Measurements from ENCODE around the gene TCAIM. TPM values are rescaled to one million over a fixed set of nuclear protein-coding genes. Genes with fewer than 3 reads are reported as not detected.

TCAIM gene
- total and polyA plus RNA-seq, 2 experiments from 2014 or later, result 10.3 to 26.0 TPM

DNA sequence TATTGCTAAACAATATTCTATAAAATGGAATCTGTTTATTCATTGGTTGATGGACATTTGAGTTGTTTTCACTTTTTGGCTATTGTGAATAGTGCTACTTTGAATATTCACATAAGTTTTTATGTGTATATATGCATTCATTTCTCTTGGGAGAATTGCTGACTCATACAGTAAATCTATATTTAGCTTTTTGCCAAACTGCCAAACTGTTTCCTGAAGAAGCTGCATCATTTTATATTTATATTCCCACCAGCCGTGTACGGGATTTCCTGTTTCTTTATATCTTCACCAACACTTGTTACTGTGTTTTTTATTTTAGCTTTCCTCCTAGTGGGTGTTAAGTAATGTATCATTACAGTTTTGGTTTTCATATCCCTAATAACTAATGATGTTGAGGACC, 12.5 kb upstream of the TCAIM start:
- Histone ChIP-seq H3K79me2 (replicated peaks; ENCODE audit: insufficient read depth) (no peaks in the 10 kb centered on the region), H3K27me3 (ENCODE audit: insufficient read depth) (no peaks in the 10 kb centered on the region), H3K27ac (ENCODE audit: low read depth) (no peak overlapping the region), H3K9me2 (ENCODE audit: insufficient read depth) (no peaks in the 10 kb centered on the region), H3K36me3 (ENCODE audit: insufficient read depth) (no peaks in the 10 kb centered on the region), H3K4me1 (ENCODE audit: insufficient read depth) (no peaks in the 10 kb centered on the region), H3K4me3 (no peak overlapping the region), H3K4me2 (no peak overlapping the region), H2AFZ (no peak overlapping the region), H3F3A (replicated peaks; ENCODE audit: low read depth) (no peaks in the 10 kb centered on the region), H4K20me1 (replicated peaks; ENCODE audit: insufficient read depth) (no peaks in the 10 kb centered on the region)
- Mint-ChIP-seq H3K4me3 (no peak overlapping the region), H3K9me3 (no peaks in the 10 kb centered on the region), H3K27me3 (ENCODE audit: insufficient read depth, low read depth, poor library complexity) (no peaks in the 10 kb centered on the region), H3K27ac (no peak overlapping the region), H3K4me1 (peaks cover 4% of the 10 kb centered on the region; the same call in 2 of the 3 replicates), H3K36me3 (ENCODE audit: low read depth) (no peaks in the 10 kb centered on the region)
- ATAC-seq (no peak), DNase-seq (ENCODE audit: low spot score) (no peak)
- TF ChIP-seq STAT1 (IDR thresholded peaks at IDR 0.05; ENCODE audit: unreplicated experiment) (no peak), EZH2 (IDR thresholded peaks at IDR 0.05; ENCODE audit: low read depth, unreplicated experiment) (no peak), POLR2AphosphoS5 (IDR thresholded peaks at IDR 0.05; ENCODE audit: low read depth) (no peak), CREB1 (CRISPR knock-in tag; IDR thresholded peaks at IDR 0.05; ENCODE audit: low read depth) (no peak)

DNA sequence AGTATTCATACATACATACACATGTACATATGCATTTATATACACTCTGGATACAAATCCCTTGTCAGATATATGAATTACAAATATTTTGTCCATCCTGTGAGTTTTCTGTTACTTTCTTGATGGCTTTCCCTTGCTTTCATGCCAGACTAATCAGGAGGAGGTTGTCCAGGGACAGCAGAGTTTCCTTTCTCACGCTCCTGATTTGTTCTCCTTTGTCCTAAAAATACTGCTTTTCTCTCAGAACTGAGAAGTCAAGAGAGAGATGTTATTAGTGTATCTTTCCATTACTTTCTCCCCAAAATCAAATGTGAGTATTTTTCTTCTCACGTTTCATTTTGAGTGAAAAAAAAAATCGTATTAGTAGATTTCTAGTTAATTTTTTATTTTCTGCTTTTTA, 12.1 kb upstream of the TCAIM start:
- Mint-ChIP-seq H3K4me3 (no peak overlapping the region), H3K27ac (no peak overlapping the region), H3K9me3 (no peaks in the 10 kb centered on the region), H3K36me3 (ENCODE audit: low read depth) (no peaks in the 10 kb centered on the region), H3K27me3 (ENCODE audit: insufficient read depth, low read depth, poor library complexity) (no peaks in the 10 kb centered on the region), H3K4me1 (peaks cover 4% of the 10 kb centered on the region; the same call in 2 of the 3 replicates)
- Histone ChIP-seq H3K36me3 (ENCODE audit: insufficient read depth) (no peaks in the 10 kb centered on the region), H3K27ac (ENCODE audit: low read depth) (no peak overlapping the region), H3F3A (replicated peaks; ENCODE audit: low read depth) (no peaks in the 10 kb centered on the region), H3K27me3 (ENCODE audit: insufficient read depth) (no peaks in the 10 kb centered on the region), H3K4me1 (ENCODE audit: insufficient read depth) (no peaks in the 10 kb centered on the region), H3K79me2 (replicated peaks; ENCODE audit: insufficient read depth) (no peaks in the 10 kb centered on the region), H2AFZ (no peak overlapping the region), H3K4me3 (no peak overlapping the region), H3K4me2 (no peak overlapping the region), H3K9me2 (ENCODE audit: insufficient read depth) (no peaks in the 10 kb centered on the region), H4K20me1 (replicated peaks; ENCODE audit: insufficient read depth) (no peaks in the 10 kb centered on the region)
- ATAC-seq (no peak), DNase-seq (ENCODE audit: low spot score) (no peak)
- TF ChIP-seq, protein P1, sequence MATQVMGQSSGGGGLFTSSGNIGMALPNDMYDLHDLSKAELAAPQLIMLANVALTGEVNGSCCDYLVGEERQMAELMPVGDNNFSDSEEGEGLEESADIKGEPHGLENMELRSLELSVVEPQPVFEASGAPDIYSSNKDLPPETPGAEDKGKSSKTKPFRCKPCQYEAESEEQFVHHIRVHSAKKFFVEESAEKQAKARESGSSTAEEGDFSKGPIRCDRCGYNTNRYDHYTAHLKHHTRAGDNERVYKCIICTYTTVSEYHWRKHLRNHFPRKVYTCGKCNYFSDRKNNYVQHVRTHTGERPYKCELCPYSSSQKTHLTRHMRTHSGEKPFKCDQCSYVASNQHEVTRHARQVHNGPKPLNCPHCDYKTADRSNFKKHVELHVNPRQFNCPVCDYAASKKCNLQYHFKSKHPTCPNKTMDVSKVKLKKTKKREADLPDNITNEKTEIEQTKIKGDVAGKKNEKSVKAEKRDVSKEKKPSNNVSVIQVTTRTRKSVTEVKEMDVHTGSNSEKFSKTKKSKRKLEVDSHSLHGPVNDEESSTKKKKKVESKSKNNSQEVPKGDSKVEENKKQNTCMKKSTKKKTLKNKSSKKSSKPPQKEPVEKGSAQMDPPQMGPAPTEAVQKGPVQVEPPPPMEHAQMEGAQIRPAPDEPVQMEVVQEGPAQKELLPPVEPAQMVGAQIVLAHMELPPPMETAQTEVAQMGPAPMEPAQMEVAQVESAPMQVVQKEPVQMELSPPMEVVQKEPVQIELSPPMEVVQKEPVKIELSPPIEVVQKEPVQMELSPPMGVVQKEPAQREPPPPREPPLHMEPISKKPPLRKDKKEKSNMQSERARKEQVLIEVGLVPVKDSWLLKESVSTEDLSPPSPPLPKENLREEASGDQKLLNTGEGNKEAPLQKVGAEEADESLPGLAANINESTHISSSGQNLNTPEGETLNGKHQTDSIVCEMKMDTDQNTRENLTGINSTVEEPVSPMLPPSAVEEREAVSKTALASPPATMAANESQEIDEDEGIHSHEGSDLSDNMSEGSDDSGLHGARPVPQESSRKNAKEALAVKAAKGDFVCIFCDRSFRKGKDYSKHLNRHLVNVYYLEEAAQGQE (IDR thresholded peaks at IDR 0.05; ENCODE audit: unreplicated experiment), result no peak
- TF ChIP-seq CREB1 (CRISPR knock-in tag; IDR thresholded peaks at IDR 0.05; ENCODE audit: low read depth) (no peak), EZH2 (IDR thresholded peaks at IDR 0.05; ENCODE audit: low read depth, unreplicated experiment) (no peak), EZH2phosphoT487 (IDR thresholded peaks at IDR 0.05; ENCODE audit: unreplicated experiment) (no peak)
- TF ChIP-seq, protein P2, sequence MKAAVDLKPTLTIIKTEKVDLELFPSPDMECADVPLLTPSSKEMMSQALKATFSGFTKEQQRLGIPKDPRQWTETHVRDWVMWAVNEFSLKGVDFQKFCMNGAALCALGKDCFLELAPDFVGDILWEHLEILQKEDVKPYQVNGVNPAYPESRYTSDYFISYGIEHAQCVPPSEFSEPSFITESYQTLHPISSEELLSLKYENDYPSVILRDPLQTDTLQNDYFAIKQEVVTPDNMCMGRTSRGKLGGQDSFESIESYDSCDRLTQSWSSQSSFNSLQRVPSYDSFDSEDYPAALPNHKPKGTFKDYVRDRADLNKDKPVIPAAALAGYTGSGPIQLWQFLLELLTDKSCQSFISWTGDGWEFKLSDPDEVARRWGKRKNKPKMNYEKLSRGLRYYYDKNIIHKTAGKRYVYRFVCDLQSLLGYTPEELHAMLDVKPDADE (IDR thresholded peaks at IDR 0.05), result no peak
- TF ChIP-seq, protein P3, sequence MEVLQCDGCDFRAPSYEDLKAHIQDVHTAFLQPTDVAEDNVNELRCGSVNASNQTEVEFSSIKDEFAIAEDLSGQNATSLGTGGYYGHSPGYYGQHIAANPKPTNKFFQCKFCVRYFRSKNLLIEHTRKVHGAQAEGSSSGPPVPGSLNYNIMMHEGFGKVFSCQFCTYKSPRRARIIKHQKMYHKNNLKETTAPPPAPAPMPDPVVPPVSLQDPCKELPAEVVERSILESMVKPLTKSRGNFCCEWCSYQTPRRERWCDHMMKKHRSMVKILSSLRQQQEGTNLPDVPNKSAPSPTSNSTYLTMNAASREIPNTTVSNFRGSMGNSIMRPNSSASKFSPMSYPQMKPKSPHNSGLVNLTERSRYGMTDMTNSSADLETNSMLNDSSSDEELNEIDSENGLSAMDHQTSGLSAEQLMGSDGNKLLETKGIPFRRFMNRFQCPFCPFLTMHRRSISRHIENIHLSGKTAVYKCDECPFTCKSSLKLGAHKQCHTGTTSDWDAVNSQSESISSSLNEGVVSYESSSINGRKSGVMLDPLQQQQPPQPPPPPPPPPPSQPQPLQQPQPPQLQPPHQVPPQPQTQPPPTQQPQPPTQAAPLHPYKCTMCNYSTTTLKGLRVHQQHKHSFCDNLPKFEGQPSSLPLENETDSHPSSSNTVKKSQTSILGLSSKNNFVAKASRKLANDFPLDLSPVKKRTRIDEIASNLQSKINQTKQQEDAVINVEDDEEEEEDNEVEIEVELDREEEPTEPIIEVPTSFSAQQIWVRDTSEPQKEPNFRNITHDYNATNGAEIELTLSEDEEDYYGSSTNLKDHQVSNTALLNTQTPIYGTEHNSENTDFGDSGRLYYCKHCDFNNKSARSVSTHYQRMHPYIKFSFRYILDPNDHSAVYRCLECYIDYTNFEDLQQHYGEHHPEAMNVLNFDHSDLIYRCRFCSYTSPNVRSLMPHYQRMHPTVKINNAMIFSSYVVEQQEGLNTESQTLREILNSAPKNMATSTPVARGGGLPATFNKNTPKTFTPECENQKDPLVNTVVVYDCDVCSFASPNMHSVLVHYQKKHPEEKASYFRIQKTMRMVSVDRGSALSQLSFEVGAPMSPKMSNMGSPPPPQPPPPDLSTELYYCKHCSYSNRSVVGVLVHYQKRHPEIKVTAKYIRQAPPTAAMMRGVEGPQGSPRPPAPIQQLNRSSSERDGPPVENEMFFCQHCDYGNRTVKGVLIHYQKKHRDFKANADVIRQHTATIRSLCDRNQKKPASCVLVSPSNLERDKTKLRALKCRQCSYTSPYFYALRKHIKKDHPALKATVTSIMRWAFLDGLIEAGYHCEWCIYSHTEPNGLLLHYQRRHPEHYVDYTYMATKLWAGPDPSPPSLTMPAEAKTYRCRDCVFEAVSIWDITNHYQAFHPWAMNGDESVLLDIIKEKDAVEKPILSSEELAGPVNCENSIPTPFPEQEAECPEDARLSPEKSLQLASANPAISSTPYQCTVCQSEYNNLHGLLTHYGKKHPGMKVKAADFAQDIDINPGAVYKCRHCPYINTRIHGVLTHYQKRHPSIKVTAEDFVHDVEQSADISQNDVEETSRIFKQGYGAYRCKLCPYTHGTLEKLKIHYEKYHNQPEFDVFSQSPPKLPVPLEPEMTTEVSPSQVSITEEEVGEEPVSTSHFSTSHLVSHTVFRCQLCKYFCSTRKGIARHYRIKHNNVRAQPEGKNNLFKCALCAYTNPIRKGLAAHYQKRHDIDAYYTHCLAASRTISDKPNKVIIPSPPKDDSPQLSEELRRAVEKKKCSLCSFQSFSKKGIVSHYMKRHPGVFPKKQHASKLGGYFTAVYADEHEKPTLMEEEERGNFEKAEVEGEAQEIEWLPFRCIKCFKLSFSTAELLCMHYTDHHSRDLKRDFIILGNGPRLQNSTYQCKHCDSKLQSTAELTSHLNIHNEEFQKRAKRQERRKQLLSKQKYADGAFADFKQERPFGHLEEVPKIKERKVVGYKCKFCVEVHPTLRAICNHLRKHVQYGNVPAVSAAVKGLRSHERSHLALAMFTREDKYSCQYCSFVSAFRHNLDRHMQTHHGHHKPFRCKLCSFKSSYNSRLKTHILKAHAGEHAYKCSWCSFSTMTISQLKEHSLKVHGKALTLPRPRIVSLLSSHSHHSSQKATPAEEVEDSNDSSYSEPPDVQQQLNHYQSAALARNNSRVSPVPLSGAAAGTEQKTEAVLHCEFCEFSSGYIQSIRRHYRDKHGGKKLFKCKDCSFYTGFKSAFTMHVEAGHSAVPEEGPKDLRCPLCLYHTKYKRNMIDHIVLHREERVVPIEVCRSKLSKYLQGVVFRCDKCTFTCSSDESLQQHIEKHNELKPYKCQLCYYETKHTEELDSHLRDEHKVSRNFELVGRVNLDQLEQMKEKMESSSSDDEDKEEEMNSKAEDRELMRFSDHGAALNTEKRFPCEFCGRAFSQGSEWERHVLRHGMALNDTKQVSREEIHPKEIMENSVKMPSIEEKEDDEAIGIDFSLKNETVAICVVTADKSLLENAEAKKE (CRISPR knock-in tag; IDR thresholded peaks at IDR 0.05), result no peak
- TF ChIP-seq, protein P4, sequence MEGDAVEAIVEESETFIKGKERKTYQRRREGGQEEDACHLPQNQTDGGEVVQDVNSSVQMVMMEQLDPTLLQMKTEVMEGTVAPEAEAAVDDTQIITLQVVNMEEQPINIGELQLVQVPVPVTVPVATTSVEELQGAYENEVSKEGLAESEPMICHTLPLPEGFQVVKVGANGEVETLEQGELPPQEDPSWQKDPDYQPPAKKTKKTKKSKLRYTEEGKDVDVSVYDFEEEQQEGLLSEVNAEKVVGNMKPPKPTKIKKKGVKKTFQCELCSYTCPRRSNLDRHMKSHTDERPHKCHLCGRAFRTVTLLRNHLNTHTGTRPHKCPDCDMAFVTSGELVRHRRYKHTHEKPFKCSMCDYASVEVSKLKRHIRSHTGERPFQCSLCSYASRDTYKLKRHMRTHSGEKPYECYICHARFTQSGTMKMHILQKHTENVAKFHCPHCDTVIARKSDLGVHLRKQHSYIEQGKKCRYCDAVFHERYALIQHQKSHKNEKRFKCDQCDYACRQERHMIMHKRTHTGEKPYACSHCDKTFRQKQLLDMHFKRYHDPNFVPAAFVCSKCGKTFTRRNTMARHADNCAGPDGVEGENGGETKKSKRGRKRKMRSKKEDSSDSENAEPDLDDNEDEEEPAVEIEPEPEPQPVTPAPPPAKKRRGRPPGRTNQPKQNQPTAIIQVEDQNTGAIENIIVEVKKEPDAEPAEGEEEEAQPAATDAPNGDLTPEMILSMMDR (conservative IDR thresholded peaks at IDR 0.05; ENCODE audit: low read depth in 2 of 2), result no peak

Measured in GM23338 (cell line).